ENCODE results near the gene ARL17A.
"Not testable (repeated sequence)": the region's sequence is repeated elsewhere in the genome, so short reads cannot be mapped to it uniquely, and the experiment has no call there.

GRCh38 chr17:46481310-46481709 is 98.2 kb downstream of the ARL17A start:
- TF ChIP-seq EZH2 (IDR thresholded peaks at IDR 0.05; ENCODE audit: borderline replicate concordance, low read depth, low read length, severe bottlenecking); CTCF (IDR thresholded peaks at IDR 0.05; ENCODE audit: borderline replicate concordance, extremely low read depth, low read length, poor library complexity, severe bottlenecking): not testable (repeated sequence)

Measured in DND-41 (cell line).